Mucosa of descending colon (tissue), 3 donors: ENCODE measurements around the gene SBSN. TPM values are rescaled to one million over a fixed set of nuclear protein-coding genes. Genes with fewer than 3 reads are reported as not detected.
"Not testable (repeated sequence)": the region's sequence is repeated elsewhere in the genome, so short reads cannot be mapped to it uniquely, and the experiment has no call there.

ENCODE experiments used
- ATAC-seq: fragments of 200-7000 bp; cut with Tn5 transposase; one replicate; pipeline ENCODE4 v1.9.1; 2020; ENCODE audit warnings: mild to moderate bottlenecking, moderate library complexity
- DNase-seq, 3 donors: peaks; one replicate each; pipeline ENCODE4 v3.0.0-alpha.2; 2020
- H3K36me3 ChIP-seq: fragments of 200-600 bp; one replicate; pipeline ENCODE4 v1.8.0; 2021; ENCODE audit warnings: low read depth, mild to moderate bottlenecking
- H3K4me1 ChIP-seq: fragments of 200-600 bp; one replicate; pipeline ENCODE4 v1.8.0; 2021; ENCODE audit warnings: low read depth, mild to moderate bottlenecking
- H3K4me3 ChIP-seq: fragments of 200-600 bp; one replicate; pipeline ENCODE4 v1.8.0; 2021; ENCODE audit warnings: mild to moderate bottlenecking
- H3K9me3 ChIP-seq: fragments of 200-600 bp; one replicate; pipeline ENCODE4 v1.8.0; 2021; ENCODE audit warnings: mild to moderate bottlenecking
- intact Hi-C, 2 donors: fragments of 100-400 bp; cut with DNase I in 1 of 2; cut with micrococcal nuclease in 1 of 2; formaldehyde crosslinking; loops; one replicate each; pipeline versions ENCODE4 v1.11.0 to v1.11.1; 2022; cut with DNase I, micrococcal nuclease
- total RNA-seq, 3 donors: library from RNA; stranded (reverse); fragmentation: NEBNext Ultra II Directional in 2 of 3; extraction: Animal tissue kit (Norgen Biotek cat#: 25700) in 2 of 3; gene quantifications; one replicate each; pipeline versions ENCODE4 v1.2.1 to v1.2.4, GENCODE V29; 2021 to 2023
- TF ChIP-seq, protein P1 (sequence below): fragments of 200-600 bp; IDR thresholded peaks from one replicate; pipeline ENCODE4 v1.8.0; 2022; ENCODE audit warnings: antibody characterized with exemption, mild to moderate bottlenecking
- donor health status: DM: no; HTN: no; CAD: no; lungs with moderate emphysema.
- donor health status: DM: no; HTN: no; CAD: no.
- donor health status: DM: no; HTN: yes; CAD: no.

Gene SBSN
- total RNA-seq, 3 donors from 2014 or later, result not detected

DNA sequence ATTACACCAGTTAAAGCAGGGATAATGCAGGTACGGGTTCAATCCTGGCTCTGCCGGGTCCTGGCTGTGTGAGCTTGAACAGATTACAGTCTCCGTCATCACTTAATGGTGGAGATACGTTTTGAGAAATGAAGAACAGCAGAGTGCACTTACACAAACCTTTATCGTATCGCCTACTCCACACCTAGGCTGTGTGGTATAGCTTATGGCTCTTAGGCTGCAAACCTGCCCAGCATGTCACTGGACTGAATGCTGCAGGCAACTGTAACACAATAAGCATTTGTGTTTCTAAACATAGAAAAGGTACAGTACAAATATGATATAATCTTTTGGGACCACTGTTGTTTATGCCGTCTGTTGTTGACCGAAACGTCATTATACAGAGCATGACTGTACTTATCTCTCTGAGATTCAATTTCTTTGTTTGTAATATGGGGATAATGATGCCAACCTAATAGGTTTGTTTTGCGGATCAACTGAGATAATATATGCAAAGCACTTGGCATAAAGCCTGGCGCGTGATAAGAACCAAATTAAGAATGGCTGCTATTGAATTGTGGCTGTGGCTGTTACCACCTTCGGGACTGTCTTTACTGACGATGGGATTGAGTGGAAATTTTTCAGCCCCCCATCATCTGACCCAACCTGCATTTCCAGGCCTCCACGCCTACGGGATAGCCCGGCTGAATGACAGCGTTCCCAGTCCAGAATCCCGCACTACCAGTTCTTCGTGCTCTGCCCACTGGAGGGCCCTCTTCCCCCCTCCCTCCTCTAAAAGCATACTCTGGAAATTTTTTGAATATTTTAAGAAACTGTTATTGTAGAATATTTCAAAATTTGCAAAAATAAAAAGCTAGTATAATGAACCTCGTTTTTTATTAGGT is 49.1 kb downstream of the SBSN start:
- H3K4me1 ChIP-seq, result no peaks in the 10 kb centered on the region
- no peaks in the 10 kb centered on the region for H3K9me3 ChIP-seq
- DNase-seq (no peak), ATAC-seq (no peak)
- H3K36me3 ChIP-seq, result no peaks in the 10 kb centered on the region
- H3K4me3 ChIP-seq, result no peak overlapping the region
- TF ChIP-seq, protein P1, sequence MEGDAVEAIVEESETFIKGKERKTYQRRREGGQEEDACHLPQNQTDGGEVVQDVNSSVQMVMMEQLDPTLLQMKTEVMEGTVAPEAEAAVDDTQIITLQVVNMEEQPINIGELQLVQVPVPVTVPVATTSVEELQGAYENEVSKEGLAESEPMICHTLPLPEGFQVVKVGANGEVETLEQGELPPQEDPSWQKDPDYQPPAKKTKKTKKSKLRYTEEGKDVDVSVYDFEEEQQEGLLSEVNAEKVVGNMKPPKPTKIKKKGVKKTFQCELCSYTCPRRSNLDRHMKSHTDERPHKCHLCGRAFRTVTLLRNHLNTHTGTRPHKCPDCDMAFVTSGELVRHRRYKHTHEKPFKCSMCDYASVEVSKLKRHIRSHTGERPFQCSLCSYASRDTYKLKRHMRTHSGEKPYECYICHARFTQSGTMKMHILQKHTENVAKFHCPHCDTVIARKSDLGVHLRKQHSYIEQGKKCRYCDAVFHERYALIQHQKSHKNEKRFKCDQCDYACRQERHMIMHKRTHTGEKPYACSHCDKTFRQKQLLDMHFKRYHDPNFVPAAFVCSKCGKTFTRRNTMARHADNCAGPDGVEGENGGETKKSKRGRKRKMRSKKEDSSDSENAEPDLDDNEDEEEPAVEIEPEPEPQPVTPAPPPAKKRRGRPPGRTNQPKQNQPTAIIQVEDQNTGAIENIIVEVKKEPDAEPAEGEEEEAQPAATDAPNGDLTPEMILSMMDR, result no peak
- intact Hi-C loops, result no loop called here

DNA sequence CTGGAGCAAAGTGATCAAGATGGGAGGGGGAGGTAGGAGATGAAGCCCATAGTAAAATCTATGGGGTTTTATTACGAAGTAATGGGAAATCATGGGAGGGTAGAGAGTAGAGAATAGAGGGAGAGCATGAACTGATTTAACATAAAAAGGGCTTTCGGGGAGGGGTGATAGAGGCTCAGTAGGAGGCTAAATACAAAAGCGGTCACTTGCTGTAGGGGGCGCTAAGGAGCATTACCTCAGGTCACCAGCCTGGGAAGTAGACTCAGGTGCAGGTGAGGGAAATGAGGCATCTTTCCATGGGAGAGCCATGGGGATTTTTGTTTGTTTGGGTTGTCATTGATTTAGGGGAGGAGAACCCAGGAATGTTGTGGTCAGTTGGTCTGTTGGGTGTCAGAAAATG is 52.0 kb downstream of the SBSN start:
- Histone ChIP-seq H3K4me3 (no peak overlapping the region), H3K36me3 (no peaks in the 10 kb centered on the region), H3K4me1 (no peaks in the 10 kb centered on the region), H3K9me3 (no peaks in the 10 kb centered on the region)
- DNase-seq, result no peak
- TF ChIP-seq, protein P1, result no peak
- intact Hi-C loops, result no loop called here
- no peak for ATAC-seq

DNA sequence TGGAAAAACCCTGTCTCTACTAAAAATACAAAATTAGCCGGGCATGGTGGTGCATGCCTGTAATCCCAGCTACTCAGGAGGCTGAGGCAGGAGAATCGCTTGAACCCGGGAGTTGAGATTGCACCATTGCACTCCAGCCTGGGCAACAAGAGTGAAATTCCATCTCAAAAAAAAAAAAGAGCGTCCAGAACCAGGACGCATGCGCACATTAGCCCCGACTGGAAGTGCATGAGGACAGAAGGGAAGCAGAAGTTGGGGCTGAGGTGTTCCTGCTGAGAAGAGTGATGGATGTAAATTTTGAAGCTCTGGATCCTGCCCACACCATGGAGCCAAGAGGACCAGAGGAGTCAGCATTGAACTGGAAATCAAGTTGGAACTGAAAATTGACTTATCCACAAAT is 53.5 kb downstream of the SBSN start:
- H3K4me3 ChIP-seq, DNase-seq, H3K4me1 ChIP-seq, H3K9me3 ChIP-seq, H3K36me3 ChIP-seq, intact Hi-C loops, ATAC-seq: not testable (repeated sequence)

DNA sequence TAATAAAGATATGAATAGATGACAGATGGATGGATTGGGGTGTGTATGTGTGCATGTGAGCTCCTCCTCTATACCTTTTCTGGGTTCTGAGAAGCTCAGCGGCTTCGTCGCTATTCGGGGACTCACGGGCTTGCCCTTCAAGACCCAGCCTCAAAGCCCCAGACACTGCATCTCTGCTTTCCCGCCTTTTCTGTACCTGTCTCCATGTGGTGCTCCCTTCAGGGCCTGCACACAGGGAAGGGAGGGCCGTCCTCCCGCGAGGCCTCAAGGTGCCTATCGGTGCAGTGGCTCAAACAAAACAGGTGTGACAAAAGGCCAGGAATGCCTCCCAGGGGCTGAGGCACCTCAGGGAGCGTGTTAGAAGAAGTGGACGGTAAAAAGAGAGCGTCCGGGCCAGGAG is 54.0 kb downstream of the SBSN start:
- intact Hi-C loops, result no loop called here
- no peak for DNase-seq

More for the DNA sequence above, 54.0 kb downstream of the SBSN start:
- Histone ChIP-seq H3K9me3 (no peaks in the 10 kb centered on the region), H3K36me3 (no peaks in the 10 kb centered on the region), H3K4me1 (no peaks in the 10 kb centered on the region), H3K4me3 (no peak overlapping the region)
- no peak for ATAC-seq
- TF ChIP-seq, protein P1, result no peak

Other genes starting within 250 kb of the SBSN start
- not detected for gene HAMP, start 245.8 kb downstream of the SBSN start, total RNA-seq
- gene MAG, start 236.2 kb downstream of the SBSN start, total RNA-seq, result under 1 TPM in 1 of 3 donors, not detected in 2; 0.80 TPM
- 1 to 10 TPM; 2.2 to 5.7 (median 4.1) TPM for gene CD22, start 199.1 kb downstream of the SBSN start, total RNA-seq
- not detected for gene FFAR1, start 180.4 kb downstream of the SBSN start, total RNA-seq
- 1 to 10 TPM in 1 of 3 donors, not detected in 2; 1.5 TPM for gene FFAR3, start 169.9 kb downstream of the SBSN start, total RNA-seq
- gene GPR42, start 157.2 kb downstream of the SBSN start, total RNA-seq, result under 1 TPM in 1 of 3 donors, not detected in 2; 0.32 TPM
- gene FFAR2, start 80.1 kb downstream of the SBSN start, total RNA-seq, result 1 to 10 TPM in 1 of 3 donors, under 1 TPM in 2; 0.32 to 1.4 (median 0.32) TPM
- not detected for gene KRTDAP, start 37.8 kb downstream of the SBSN start, total RNA-seq
- 10 to 100 TPM in 2 of 3 donors, 1 to 10 TPM in 1; 8.2 to 14.3 (median 10.7) TPM for gene DMKN, start 14.7 kb downstream of the SBSN start, total RNA-seq
- gene GAPDHS, start 5.1 kb upstream of the SBSN start, total RNA-seq, result not detected
- gene TMEM147, start 17.3 kb upstream of the SBSN start, total RNA-seq, result 10 to 100 TPM; 54.4 to 62.8 (median 58.2) TPM
- gene ATP4A, start 35.3 kb upstream of the SBSN start, total RNA-seq, result not detected
- not detected for gene PMIS2, start 57.9 kb upstream of the SBSN start, total RNA-seq
- 10 to 100 TPM in 1 of 3 donors, 1 to 10 TPM in 2; 6.4 to 13.2 (median 9.0) TPM for gene HAUS5, start 84.4 kb upstream of the SBSN start, total RNA-seq
- gene RBM42, start 100.7 kb upstream of the SBSN start, total RNA-seq, result 10 to 100 TPM; 67.4 to 73.3 (median 67.6) TPM
- gene ETV2, start 113.4 kb upstream of the SBSN start, total RNA-seq, result 1 to 10 TPM in 2 of 3 donors, under 1 TPM in 1; 0.76 to 2.0 (median 1.1) TPM
- 100 to 1,000 TPM; 460 to 939 (median 669) TPM for gene COX6B1, start 120.0 kb upstream of the SBSN start, total RNA-seq
- gene UPK1A, start 138.2 kb upstream of the SBSN start, total RNA-seq, result not detected
- under 1 TPM in 1 of 3 donors, not detected in 2; 0.27 TPM for gene ZBTB32, start 176.2 kb upstream of the SBSN start, total RNA-seq
- gene KMT2B, start 189.7 kb upstream of the SBSN start, total RNA-seq, result 10 to 100 TPM; 35.9 to 49.2 (median 37.5) TPM
- gene IGFLR1, start 214.1 kb upstream of the SBSN start, total RNA-seq, result 10 to 100 TPM in 1 of 3 donors, 1 to 10 TPM in 2; 5.3 to 14.6 (median 8.2) TPM
- gene U2AF1L4, start 217.1 kb upstream of the SBSN start, total RNA-seq, result 10 to 100 TPM; 19.7 to 32.4 (median 32.1) TPM
- gene PSENEN, start 217.3 kb upstream of the SBSN start, total RNA-seq, result 10 to 100 TPM; 56.7 to 92.1 (median 90.2) TPM
- gene LIN37, start 220.3 kb upstream of the SBSN start, total RNA-seq, result 10 to 100 TPM in 1 of 3 donors, 1 to 10 TPM in 2; 7.6 to 14.3 (median 8.6) TPM
- 100 to 1,000 TPM in 1 of 3 donors, 10 to 100 TPM in 1, 1 to 10 TPM in 1; 3.9 to 122 (median 22.9) TPM for gene HSPB6, start 228.7 kb upstream of the SBSN start, total RNA-seq
- 10 to 100 TPM; 21.7 to 26.5 (median 26.0) TPM for gene PROSER3, start 229.9 kb upstream of the SBSN start, total RNA-seq
- 10 to 100 TPM; 14.4 to 16.0 (median 14.6) TPM for gene ARHGAP33, start 247.3 kb upstream of the SBSN start, total RNA-seq